ENCODE results near the gene C14orf119. TPM values are rescaled to one million over a fixed set of nuclear protein-coding genes. Genes with fewer than 3 reads are reported as not detected.

The C14orf119 gene
- total and polyA plus RNA-seq, 8 donors = 52.6 to 67.6 (median 63.5) TPM

GRCh38 chr14:23067847-23068788, 27.2 kb upstream of the C14orf119 start:
- ATAC-seq = no peak
- intact Hi-C loops (cut with DNase I) = loop anchor here in 1 of 2 donors (5.0 kb wide), 1 partner anchor 39 kb away; no protein-coding TSS in a partner anchor

GRCh38 chr14:23068789-23069412, 26.4 kb upstream of the C14orf119 start:
- peaks cover 12 to 48% of the 10 kb centered on the region in 2 donors for H3K4me1 ChIP-seq
- no peak overlapping the region for H3K4me3 ChIP-seq
- peak overlapping the region; percentile 2 to 48 for H3K27ac ChIP-seq
- no peaks in the 10 kb centered on the region for H3K27me3 ChIP-seq
- TF ChIP-seq CTCF (IDR thresholded peaks at IDR 0.05) = peak; percentile 94 to 99
- intact Hi-C loops (cut with DNase I) = loop anchor here in 1 of 2 donors (5.0 kb wide), 1 partner anchor 38 kb away; no protein-coding TSS in a partner anchor
- DNase-seq = peak in 3 of 4 donors; percentile 70 to 91 (median 82)
- no peaks in the 10 kb centered on the region for H3K9me3 ChIP-seq
- ATAC-seq = peak; percentile 85
- peaks cover 0 to 74% of the 10 kb centered on the region in 2 donors for H3K36me3 ChIP-seq

More at GRCh38 chr14:23067847-23068788, 27.2 kb upstream of the C14orf119 start:
- peaks cover 5 to 74% of the 10 kb centered on the region in 2 donors for H3K36me3 ChIP-seq
- H3K9me3 ChIP-seq = no peaks in the 10 kb centered on the region
- H3K4me1 ChIP-seq = peaks cover 12 to 48% of the 10 kb centered on the region in 2 donors
- no peak for DNase-seq
- H3K4me3 ChIP-seq = no peak overlapping the region
- TF ChIP-seq CTCF (IDR thresholded peaks at IDR 0.05) = no peak
- H3K27ac ChIP-seq = no peak overlapping the region
- H3K27me3 ChIP-seq = no peaks in the 10 kb centered on the region

- Histone ChIP-seq H3K27ac (peak overlapping the region; percentile 2 to 48), H3K36me3 (peaks cover 0 to 74% of the 10 kb centered on the region in 2 donors), H3K27me3 (no peaks in the 10 kb centered on the region), H3K4me3 (no peak overlapping the region), H3K9me3 (no peaks in the 10 kb centered on the region), H3K4me1 (peaks cover 12 to 48% of the 10 kb centered on the region in 2 donors)
- no peak for ATAC-seq
- DNase-seq = no peak
- intact Hi-C loops (cut with DNase I) = loop anchor here in 1 of 2 donors (5.0 kb wide), 1 partner anchor 38 kb away; no protein-coding TSS in a partner anchor
- no peak for TF ChIP-seq CTCF (IDR thresholded peaks at IDR 0.05)
These were observed 25.9 kb upstream of the C14orf119 start for GRCh38 chr14:23069413-23069806.

- intact Hi-C loops (cut with DNase I) = no loop called here
- no peak for ATAC-seq
- peaks cover 0 to 74% of the 10 kb centered on the region in 2 donors for H3K36me3 ChIP-seq
These were observed 24.8 kb upstream of the C14orf119 start for GRCh38 chr14:23070262-23071129.

More at GRCh38 chr14:23070262-23071129, 24.8 kb upstream of the C14orf119 start:
- TF ChIP-seq CTCF (IDR thresholded peaks at IDR 0.05) = no peak
- Histone ChIP-seq H3K4me1 (peaks cover 12 to 48% of the 10 kb centered on the region in 2 donors), H3K4me3 (peak overlapping the region; percentile 49 to 69), H3K27me3 (no peaks in the 10 kb centered on the region), H3K9me3 (no peaks in the 10 kb centered on the region), H3K27ac (peak overlapping the region; percentile 77 to 81)
- DNase-seq = no peak

Measured in left lung (tissue), 10 donors.